HG03108 (cell line): ENCODE results near the gene FUT2.
"Not testable (repeated sequence)": the region's sequence is repeated elsewhere in the genome, so short reads cannot be mapped to it uniquely, and the experiment has no call there.

ENCODE experiments used
- ATAC-seq: cut with Tn5 transposase; IDR thresholded peaks from one replicate; pipeline ENCODE4 v1.9.1; 2021; ENCODE audit warnings: moderate library complexity; ENCODE audit not compliant: unreplicated experiment

FUT2 gene

GRCh38 chr19:48670699-48671445 is 24.9 kb upstream of the FUT2 start:
- ATAC-seq = no peak

- ATAC-seq = no peak
Observed at GRCh38 chr19:48671446-48671995, 24.2 kb upstream of the FUT2 start.

- no peak for ATAC-seq
Observed at GRCh38 chr19:48672994-48673393, 22.8 kb upstream of the FUT2 start, which contains the start of gene NTN5. Gene NTN5 (minus strand): TSS chr19:48673017. CDS start chr19:48670986, 2,031 bp downstream.

GRCh38 chr19:48673436-48674100 is 22.2 kb upstream of the FUT2 start:
- no peak for ATAC-seq

- no peak for ATAC-seq
Observed at GRCh38 chr19:48674216-48674809, 21.5 kb upstream of the FUT2 start.

- no peak for ATAC-seq
Observed at GRCh38 chr19:48674921-48675824, 20.6 kb upstream of the FUT2 start.

- ATAC-seq = no peak
Observed at GRCh38 chr19:48676487-48676886, 19.3 kb upstream of the FUT2 start.

- ATAC-seq = no peak
Observed at GRCh38 chr19:48676887-48677286, 18.9 kb upstream of the FUT2 start.

GRCh38 chr19:48678201-48678600 is 17.6 kb upstream of the FUT2 start:
- no peak for ATAC-seq

- not testable (repeated sequence) for ATAC-seq
Observed at GRCh38 chr19:48680006-48680405, 15.8 kb upstream of the FUT2 start.

GRCh38 chr19:48680436-48681126 is 15.2 kb upstream of the FUT2 start:
- ATAC-seq = no peak

GRCh38 chr19:48681127-48681470 is 14.7 kb upstream of the FUT2 start:
- ATAC-seq = no peak

GRCh38 chr19:48683349-48683748 is 12.4 kb upstream of the FUT2 start:
- no peak for ATAC-seq

GRCh38 chr19:48685583-48685982 is 10.2 kb upstream of the FUT2 start:
- no peak for ATAC-seq

- no peak for ATAC-seq
Observed at GRCh38 chr19:48686088-48686487, 9.7 kb upstream of the FUT2 start.

GRCh38 chr19:48686637-48687036 is 9.1 kb upstream of the FUT2 start:
- not testable (repeated sequence) for ATAC-seq

- no peak for ATAC-seq
Observed at GRCh38 chr19:48687776-48688175, 8.0 kb upstream of the FUT2 start.

- ATAC-seq = no peak
Observed at GRCh38 chr19:48689449-48689848, 6.3 kb upstream of the FUT2 start.

- ATAC-seq = not testable (repeated sequence)
Observed at GRCh38 chr19:48693629-48694028, 2.1 kb upstream of the FUT2 start.

- ATAC-seq = no peak
Observed at GRCh38 chr19:48696353-48697010, 711 bp downstream of the FUT2 start.
